Measurements from ENCODE around the gene GLTPD2.

Gene GLTPD2

DNA sequence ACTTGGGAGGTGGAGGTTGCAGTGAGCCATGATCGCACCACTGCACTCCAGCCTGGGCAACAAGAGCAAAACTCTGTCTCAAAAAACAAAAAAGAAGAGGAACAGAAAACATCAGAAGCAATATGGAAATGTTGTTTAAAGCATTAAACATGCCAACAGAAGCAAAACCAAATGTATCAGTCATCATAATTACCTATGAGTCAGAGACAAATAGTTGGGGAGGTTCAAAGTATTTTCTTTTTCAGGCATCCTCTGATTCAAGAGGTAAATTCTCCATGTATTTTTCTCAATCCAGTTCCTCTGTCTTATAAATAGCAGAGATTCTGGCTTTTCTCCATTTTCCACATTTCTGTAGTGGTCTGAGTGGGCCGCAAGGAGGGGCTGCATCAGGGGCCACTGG is 19.1 kb upstream of the GLTPD2 start:
- TF ChIP-seq, protein P1, sequence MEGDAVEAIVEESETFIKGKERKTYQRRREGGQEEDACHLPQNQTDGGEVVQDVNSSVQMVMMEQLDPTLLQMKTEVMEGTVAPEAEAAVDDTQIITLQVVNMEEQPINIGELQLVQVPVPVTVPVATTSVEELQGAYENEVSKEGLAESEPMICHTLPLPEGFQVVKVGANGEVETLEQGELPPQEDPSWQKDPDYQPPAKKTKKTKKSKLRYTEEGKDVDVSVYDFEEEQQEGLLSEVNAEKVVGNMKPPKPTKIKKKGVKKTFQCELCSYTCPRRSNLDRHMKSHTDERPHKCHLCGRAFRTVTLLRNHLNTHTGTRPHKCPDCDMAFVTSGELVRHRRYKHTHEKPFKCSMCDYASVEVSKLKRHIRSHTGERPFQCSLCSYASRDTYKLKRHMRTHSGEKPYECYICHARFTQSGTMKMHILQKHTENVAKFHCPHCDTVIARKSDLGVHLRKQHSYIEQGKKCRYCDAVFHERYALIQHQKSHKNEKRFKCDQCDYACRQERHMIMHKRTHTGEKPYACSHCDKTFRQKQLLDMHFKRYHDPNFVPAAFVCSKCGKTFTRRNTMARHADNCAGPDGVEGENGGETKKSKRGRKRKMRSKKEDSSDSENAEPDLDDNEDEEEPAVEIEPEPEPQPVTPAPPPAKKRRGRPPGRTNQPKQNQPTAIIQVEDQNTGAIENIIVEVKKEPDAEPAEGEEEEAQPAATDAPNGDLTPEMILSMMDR (IDR thresholded peaks at IDR 0.05; ENCODE audit: insufficient read depth, missing control alignments) = no peak
- DNase-seq (ENCODE audit: insufficient read length, low spot score) (no peak), FAIRE-seq (no peak)

DNA sequence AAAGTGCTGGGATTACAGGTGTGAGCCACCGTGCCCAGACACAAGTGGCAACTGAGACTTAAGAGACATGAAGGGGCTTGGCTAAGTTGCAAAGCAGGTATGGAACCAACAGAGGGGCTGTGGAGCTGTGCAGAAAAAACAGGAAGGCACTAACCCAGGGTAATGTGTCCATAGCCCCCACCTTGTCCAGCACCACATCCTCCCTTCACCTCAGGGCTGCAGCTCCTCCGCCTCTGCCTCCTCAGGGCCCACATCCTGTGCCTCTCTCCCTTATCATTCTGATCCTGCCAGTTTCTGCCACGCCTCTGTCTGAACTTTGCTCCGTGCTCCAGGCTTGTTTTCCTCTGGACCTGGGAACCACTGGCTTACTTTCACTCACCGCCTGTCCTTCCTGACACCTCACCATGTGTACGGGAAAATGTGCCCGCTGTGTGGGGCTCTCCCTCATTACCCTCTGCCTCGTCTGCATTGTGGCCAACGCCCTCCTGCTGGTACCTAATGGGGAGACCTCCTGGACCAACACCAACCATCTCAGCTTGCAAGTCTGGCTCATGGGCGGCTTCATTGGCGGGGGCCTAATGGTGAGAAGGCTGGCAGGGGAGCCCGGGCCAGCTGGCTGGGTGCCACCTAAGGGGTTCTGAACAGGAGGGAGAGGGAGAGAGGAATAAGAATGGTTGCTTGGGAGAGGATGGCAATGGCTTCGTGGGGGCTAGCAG is 17.1 kb upstream of the GLTPD2 start, which contains the start of gene TM4SF5:
TM4SF5 (plus strand) TSS at position 368 of the 716 bp plus-strand sequence; CDS start at position 405, 37 bp downstream.
- DNase-seq (ENCODE audit: insufficient read length, low spot score) = no peak
- no peak for FAIRE-seq
- TF ChIP-seq, protein P1 (IDR thresholded peaks at IDR 0.05; ENCODE audit: insufficient read depth, missing control alignments) = no peak

DNA sequence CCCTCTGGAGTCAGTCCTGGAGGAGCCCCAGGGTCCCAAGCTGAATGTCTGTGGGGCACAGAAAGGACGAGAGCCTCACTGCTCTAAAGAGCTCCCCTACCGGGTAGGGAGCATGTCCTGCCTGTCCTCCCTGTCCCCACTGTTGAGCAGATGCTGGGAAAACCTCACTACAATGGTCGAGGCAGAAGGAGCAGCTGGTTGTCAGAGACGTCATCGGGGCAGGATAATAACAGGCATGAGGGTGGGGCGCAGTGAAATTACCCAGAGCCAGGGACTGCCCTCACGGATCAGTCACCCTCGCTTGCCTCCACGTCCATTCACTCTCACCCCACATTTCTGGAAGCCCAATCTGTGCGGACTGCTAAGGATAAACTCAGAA is 16.5 kb upstream of the GLTPD2 start:
- TF ChIP-seq, protein P1 (IDR thresholded peaks at IDR 0.05; ENCODE audit: insufficient read depth, missing control alignments) = no peak
- FAIRE-seq = no peak
- no peak for DNase-seq (ENCODE audit: insufficient read length, low spot score)

DNA sequence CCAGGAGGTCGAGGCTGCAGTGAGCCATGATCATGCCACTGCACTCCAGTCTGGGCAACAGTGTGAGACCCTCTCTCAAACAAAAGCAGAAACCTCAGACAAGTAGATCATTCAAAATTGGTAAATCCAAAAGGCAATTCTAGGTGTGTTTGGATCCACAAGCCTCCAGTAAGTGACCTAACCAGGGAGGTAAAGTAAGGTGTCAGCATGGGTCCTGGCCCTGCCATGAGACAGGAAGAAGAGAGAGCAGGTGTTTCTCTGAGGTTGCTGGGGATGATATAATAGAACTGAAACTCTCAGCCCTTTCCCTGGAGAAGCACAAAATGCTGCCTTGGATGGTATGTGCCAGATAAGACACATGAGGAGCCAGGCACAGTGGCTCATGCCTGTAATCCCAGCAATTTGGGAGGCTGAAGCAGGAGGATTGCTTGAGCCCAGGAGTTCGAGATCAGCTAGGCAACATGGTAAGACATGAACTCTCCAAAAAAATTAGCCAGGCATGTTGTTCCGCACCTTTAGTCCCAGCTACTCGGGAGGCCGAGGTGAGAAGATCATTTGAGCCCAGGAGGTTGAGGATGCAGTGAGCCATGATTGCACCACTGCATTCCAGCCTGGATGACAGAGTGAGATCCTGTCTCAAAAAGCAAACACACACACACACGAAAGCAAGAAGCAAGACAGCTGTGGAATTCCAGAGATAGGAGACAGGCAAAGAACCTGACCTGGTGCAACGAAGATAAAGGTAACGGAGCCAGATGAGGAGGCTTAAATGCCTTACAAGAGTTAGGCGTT is 10.6 kb upstream of the GLTPD2 start:
- TF ChIP-seq, protein P1 (IDR thresholded peaks at IDR 0.05; ENCODE audit: insufficient read depth, missing control alignments) = no peak
- no peak for FAIRE-seq
- no peak for DNase-seq (ENCODE audit: insufficient read length, low spot score)

DNA sequence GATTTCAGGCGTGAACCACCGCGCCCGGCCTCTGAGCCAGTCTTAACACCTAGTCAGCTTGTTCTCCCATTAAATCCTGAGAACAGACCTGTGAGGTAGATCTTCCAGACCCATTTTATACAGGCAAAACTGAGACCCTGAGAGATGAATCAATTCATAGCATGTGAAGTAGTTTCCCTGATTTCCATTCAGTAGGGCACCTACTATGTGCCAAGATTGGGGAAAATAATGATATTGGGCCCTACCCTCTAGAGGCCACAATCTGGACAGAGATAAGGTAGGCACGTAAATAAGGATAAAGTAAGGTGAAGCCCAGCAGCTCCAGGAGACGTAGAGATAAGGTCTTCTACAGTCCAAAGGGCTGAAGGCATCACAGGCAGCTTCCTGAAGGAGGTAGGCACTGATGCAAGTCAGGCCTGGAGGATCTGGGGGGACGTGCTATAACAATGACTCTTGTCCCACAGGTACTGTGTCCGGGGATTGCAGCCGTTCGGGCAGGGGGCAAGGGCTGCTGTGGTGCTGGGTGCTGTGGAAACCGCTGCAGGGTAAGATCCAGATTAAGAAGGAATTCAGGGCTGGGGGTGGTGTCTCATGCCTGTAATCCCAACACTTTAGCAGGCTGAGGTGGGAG is 8.3 kb upstream of the GLTPD2 start:
- TF ChIP-seq, protein P1 (IDR thresholded peaks at IDR 0.05; ENCODE audit: insufficient read depth, missing control alignments) = no peak
- DNase-seq (ENCODE audit: insufficient read length, low spot score) (no peak), FAIRE-seq (no peak)

DNA sequence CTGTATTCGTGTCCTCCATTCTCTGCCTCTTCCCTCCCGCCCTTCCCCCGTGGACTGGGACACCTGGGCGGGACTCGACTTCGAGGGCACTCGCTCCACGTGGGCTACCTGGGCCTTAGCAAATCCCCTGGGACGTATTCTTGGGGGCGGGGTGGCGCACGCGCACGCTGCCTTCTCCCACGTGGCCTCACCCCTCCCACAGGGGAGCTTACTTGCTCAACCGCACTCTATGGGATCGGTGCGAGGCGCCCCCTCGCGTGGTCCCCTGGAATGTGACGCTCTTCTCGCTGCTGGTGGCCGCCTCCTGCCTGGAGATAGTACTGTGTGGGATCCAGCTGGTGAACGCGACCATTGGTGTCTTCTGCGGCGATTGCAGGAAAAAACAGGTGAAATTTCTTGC is 6.1 kb upstream of the GLTPD2 start:
- no peak for DNase-seq (ENCODE audit: insufficient read length, low spot score)
- TF ChIP-seq, protein P1 (IDR thresholded peaks at IDR 0.05; ENCODE audit: insufficient read depth, missing control alignments) = no peak
- no peak for FAIRE-seq

Data from D721Med (cell line).